GM19438 (cell line): Measurements from ENCODE around the gene SCRN1.

Experiments
- ATAC-seq: cut with Tn5 transposase; IDR thresholded peaks from one replicate; pipeline ENCODE4 v1.9.1; 2021; ENCODE audit warnings: low read depth; ENCODE audit not compliant: unreplicated experiment

SCRN1 gene

GRCh38 chr7:29989257-29989995 is at the start of gene SCRN1:
TSS of gene SCRN1 (minus strand) at chr7:29989801. CDS start at chr7:29969067, 20,734 bp downstream.
- peak; percentile 34 for ATAC-seq

DNA sequence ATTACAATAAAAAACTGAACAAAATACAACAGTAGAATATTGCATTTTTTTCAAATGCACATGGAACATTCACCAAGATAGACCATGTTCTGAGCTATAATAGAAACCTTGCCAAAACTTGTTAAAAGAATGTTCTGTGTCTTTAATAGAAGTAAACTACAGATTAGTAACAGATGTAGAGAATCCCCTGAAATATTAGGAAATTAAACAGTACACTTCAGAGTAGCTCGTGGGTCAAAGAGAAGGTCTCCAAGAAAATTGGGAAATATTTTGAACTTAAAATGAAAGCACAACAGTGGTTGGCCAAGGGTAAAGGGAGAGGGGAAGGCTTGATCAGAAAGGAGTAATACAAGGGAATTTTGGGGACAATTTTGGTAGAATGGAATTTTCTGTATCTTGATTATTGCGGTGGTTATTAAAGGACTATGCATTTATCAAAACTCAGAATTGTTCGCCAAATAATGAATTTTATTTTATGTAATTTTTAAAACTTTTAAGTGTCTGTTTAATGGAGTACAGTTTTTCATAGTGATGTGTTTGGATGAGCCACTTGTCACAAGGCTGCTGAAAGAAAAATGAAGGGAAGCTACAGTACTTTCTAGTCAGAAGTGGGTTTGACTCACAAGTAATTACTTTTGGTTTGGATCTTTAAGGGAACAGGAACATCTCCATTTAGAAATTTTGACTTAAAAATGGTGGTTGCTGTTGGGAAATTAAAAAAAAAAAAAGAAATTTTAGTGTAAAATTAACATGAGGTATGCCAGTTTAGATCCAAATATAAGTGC is 48.8 kb upstream of the SCRN1 start:
- ATAC-seq, result no peak

GRCh38 chr7:30036220-30036619 is 46.6 kb upstream of the SCRN1 start:
- ATAC-seq, result no peak

GRCh38 chr7:30034501-30034900 is 44.9 kb upstream of the SCRN1 start:
- no peak for ATAC-seq

DNA sequence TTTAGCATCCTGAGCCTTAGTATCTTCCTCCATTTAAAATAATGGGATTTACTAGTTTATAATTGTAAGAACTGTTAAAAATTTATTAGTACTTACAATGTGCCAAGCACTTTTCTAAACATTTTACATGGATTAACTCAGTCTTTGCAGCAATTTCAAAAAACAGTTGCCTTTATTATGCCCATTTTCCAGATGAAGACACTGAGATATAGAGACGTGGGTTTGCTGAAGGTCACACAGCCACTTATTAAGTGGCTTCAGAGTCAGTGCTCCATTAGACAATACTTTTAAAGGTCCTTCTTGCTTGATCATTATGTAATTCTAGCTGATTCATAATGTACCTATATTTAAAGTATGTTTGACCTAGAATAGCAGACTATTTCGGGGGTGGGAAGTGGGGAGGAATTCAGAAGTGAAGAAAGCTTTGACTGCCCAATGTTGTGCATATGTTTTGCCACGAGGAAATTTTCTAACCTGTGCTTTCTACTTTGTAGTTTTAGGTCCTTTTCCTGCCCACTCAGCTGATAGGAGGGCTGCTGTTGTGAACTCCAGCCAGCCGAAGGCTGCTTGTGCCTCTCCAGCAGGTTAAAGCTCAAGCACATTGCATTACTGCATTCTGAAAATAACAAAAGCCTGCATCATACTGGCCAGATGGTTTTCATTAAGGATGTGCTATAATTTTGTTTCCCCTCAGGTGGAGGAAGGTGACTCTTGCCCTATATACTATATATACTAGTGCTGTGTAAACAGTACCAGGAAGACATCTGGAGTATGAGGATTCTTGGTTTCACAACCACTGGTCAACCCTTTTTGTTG is 42.9 kb upstream of the SCRN1 start:
- ATAC-seq, result no peak

GRCh38 chr7:30029696-30030095 is 40.1 kb upstream of the SCRN1 start:
- ATAC-seq, result no peak

- ATAC-seq, result peak; percentile 19
Observed at GRCh38 chr7:30028749-30029635, 39.4 kb upstream of the SCRN1 start.

DNA sequence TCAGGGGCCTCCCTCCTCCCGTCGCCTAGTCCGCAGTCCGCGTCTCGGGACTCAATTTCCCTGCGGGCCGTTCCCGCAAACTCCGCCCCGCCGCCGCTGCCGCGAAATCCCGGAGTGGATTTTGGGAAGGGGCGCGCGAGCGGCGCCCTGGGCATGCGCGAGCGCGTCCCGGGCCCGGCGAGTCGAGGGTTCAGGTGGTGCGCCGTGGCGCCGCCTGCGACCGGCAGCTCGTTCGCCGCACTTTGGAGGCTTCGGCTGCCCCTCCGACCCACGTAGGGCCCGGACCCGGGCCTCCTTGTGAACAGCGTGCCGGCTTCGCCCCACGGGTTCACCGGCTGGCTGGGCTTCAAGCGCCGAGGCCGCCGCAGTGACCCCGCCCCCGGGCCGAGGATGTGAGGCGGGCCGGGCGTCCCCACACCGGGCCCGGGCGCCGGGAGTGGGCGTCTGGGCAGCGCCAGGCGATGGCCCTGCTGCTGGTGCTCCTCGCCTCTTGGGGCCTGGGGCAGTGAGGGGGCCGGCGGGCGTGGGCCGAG is 38.7 kb upstream of the SCRN1 start, which contains the start of gene PLEKHA8:
TSS of gene PLEKHA8 (plus strand) at position 197 of the 533 bp plus-strand sequence. CDS start 351 bp downstream, outside the sequence.
- peak; percentile 44 for ATAC-seq

DNA sequence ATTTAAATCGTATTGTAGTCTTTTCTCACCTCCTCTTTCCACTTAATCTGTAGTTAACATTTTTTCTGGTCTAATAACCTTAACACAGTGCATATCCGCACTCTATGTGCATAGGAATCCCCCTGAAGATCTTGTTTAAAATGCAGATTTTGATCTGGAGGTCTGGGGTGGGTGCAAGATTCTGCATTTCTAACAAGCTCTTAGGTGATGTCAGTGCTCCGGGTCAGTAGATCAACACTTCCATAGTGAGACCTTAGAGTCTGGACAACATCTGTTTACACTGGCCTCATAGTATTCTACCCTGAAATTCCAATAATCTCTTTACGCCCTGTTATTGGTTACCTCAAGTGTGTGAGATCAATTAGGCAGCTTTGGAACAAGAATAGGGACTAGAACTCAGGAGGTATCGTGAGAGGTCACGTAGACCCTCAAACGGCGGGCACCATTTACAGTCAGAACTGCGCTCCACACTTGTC is 38.2 kb upstream of the SCRN1 start:
- peak; percentile 0 for ATAC-seq

DNA sequence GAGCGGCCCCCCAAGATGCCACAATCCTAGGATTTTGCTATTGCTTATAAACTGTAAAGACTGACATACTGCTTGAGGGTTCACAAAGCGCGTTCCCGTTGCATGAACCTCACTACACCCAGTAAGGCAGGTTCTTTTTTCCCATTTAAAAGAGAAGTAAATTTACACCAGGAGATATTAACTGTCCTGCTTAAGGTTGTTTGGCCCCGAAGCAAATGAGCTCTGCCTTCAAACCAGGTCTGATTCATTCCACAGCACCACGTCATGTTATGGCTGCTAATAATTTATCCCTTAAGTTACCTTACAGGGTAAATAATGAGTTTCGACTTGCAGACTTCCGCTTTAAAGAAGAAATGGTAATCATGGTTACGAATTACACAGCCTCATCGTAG is 37.5 kb upstream of the SCRN1 start:
- no peak for ATAC-seq

GRCh38 chr7:30026229-30027064 is 36.8 kb upstream of the SCRN1 start, which contains the start of gene FKBP14:
TSS of gene FKBP14 (minus strand) at chr7:30026702. CDS start at chr7:30026508, 194 bp downstream.
- peak; percentile 64 for ATAC-seq

DNA sequence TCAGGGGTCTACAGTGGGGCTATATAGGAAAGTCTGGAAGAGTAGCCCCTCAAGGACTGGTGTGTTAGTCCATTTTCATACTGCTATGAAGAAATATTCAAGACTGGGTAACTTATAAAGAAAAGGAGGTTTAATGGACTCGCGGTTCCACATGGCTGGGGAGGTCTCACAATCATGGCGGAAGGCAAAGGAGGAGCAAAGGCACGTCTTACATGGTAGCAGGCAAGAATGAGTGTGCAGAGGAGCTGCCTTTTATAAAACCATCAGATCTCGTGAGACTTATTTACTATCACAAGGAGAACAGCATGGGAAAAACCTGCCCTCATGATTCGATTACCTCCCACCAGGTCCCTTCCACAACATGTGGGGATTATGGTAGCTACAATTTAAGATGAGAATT is 33.9 kb upstream of the SCRN1 start:
- ATAC-seq, result no peak

DNA sequence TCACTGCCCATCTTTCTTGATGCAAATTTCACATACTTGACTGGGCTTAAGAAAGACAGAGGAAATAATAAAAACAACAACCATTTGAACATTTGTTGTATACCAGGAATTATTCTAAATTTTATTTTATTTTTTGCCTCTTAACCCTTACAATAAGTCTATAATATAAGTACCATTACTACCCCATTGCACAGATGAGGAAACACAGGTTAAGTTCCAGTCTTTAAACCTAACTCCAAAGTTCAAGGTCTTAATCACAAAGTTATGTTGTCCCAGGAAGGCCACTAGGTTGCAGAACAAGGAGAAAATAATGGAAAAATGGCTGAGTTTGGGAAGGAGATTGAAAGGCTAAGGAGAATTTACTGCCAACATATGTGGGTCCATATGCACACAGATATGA is 33.4 kb upstream of the SCRN1 start:
- ATAC-seq, result no peak

DNA sequence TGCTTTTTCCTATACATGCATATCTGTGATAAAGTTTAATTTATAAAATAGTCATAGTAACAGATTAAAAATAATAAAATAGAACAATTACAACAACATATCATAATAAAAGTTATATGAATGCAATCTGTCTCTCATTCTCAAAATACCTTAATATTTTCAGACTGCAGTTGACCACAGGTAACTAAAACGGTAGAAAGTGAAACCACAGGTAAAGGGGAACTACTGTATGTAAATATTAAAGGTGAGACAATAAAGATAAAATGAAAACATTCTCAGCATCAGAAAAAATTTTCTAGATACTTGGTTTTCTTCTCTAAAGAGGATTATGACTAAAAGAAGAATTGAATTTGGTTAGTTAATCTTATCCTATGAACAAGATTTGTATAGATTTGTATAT is 30.9 kb upstream of the SCRN1 start:
- no peak for ATAC-seq

- no peak for ATAC-seq
Observed at GRCh38 chr7:30019960-30020359, 30.4 kb upstream of the SCRN1 start.

GRCh38 chr7:30019387-30019786 is 29.8 kb upstream of the SCRN1 start:
- no peak for ATAC-seq

GRCh38 chr7:30018451-30018850 is 28.9 kb upstream of the SCRN1 start:
- no peak for ATAC-seq

DNA sequence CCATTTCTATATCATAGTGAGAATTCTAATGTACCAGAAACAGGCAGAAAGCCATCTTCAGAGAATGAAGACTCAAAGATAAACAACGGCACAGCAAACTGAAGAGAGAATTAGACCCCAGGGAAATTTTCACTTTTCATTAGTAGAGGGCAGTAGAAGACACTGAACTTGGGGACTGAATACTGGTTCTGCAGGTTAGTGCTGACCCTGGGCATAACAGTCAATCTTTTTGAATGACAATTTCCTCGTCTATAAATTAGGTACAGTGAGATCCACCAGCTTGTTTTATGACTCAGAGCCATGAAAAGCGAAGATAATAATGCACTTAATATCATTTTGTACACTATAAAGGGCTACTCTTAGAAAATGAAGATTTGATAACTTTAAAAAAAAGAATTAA is 23.2 kb upstream of the SCRN1 start:
- no peak for ATAC-seq

GRCh38 chr7:30010021-30010420 is 20.4 kb upstream of the SCRN1 start:
- no peak for ATAC-seq
